H1 (cell line): ENCODE results near the gene IGLL5. TPM values are rescaled to one million over a fixed set of nuclear protein-coding genes. Genes with fewer than 3 reads are reported as not detected.

Experiments used
- CTCF ChIA-PET: fragments of 300-600 bp; sonication (Branson Sonifier 250); formaldehyde crosslinking; loops from one replicate; lab custom pipeline; 2021; ENCODE audit not compliant: partially characterized antibody; lab: Charles Lee
- POLR2A ChIA-PET: fragments of 300-600 bp; sonication (Branson Sonifier 250); formaldehyde crosslinking; loops from one replicate; lab custom pipeline; 2021; ENCODE audit warnings: inconsistent platforms; ENCODE audit not compliant: partially characterized antibody; lab: Charles Lee
- DNase-seq, 2 experiments: peaks; one replicate each; pipeline versions ENCODE4 v3.0.0 to v3.0.0-alpha.2; 2010 to 2022; ENCODE audit warnings: low spot score in 2 of 2, low read depth in 1 of 2, mixed read lengths in 1 of 2
- FAIRE-seq: peaks from 2 replicates; lab custom pipeline; 2011; peaks lifted over from hg19 to GRCh38; lab: Jason Lieb, UNC
- H2AFZ ChIP-seq: 2 replicates; pipeline ENCODE4 v1.8.1; 2012; ENCODE audit warnings: low read length, inconsistent platforms
- H2AK5ac ChIP-seq: 2 replicates; pipeline ENCODE4 v1.6.1; 2013; ENCODE audit warnings: low read depth, low read length
- H2BK120ac ChIP-seq: replicated peaks from 2 replicates; pipeline ENCODE3; 2013; ENCODE audit warnings: low read depth, low read length, inconsistent platforms
- H2BK12ac ChIP-seq: 2 replicates; pipeline ENCODE4 v1.6.1; 2013; ENCODE audit warnings: low read depth, low read length
- H2BK15ac ChIP-seq: 2 replicates; pipeline ENCODE4 v1.6.1; 2013; ENCODE audit warnings: low read length
- H2BK20ac ChIP-seq: 2 replicates; pipeline ENCODE4 v1.6.1; 2013; ENCODE audit warnings: low read length
- H2BK5ac ChIP-seq: 2 replicates; pipeline ENCODE4 v1.6.1; 2013; ENCODE audit warnings: low read depth, low read length
- H3K14ac ChIP-seq: 2 replicates; pipeline ENCODE4 v1.6.1; 2013; ENCODE audit warnings: inconsistent platforms; ENCODE audit not compliant: insufficient read length
- H3K18ac ChIP-seq: 2 replicates; pipeline ENCODE4 v1.6.1; 2013; ENCODE audit warnings: low read length; ENCODE audit errors: extremely low read depth
- H3K23ac ChIP-seq: 2 replicates; pipeline ENCODE4 v1.6.1; 2013; ENCODE audit warnings: inconsistent platforms; ENCODE audit not compliant: insufficient read length
- H3K23me2 ChIP-seq: 2 replicates; pipeline ENCODE4 v1.6.1; 2013; ENCODE audit warnings: low read depth, low read length
- H3K27ac ChIP-seq: 2 replicates; pipeline ENCODE4 v1.6.1; 2011; ENCODE audit warnings: low read depth, low read length, inconsistent platforms
- H3K27me3 ChIP-seq, 4 experiments: replicated peaks in 1 of 4; 1 replicate in 1 of 4; 2 replicates in 3 of 4; pipeline versions ENCODE4 v1.6.1 to v1.8.1; 2011 to 2013; ENCODE audit warnings: low read length in 3 of 4, mild to moderate bottlenecking in 3 of 4, inconsistent platforms in 2 of 4, mixed read lengths in 2 of 4, moderate library complexity in 1 of 4; ENCODE audit not compliant: control insufficient read depth in 3 of 4, insufficient read depth in 3 of 4; ENCODE audit errors: extremely low read depth in 1 of 4
- H3K36me3 ChIP-seq, 4 experiments: 2 replicates each; pipeline versions ENCODE4 v1.6.1 to v1.8.1; 2011 to 2013; ENCODE audit warnings: mild to moderate bottlenecking in 4 of 4, low read length in 3 of 4, moderate library complexity in 2 of 4, control low read depth in 1 of 4, inconsistent platforms in 1 of 4; ENCODE audit not compliant: insufficient read depth in 4 of 4, control insufficient read depth in 2 of 4
- H3K4ac ChIP-seq: replicated peaks from 2 replicates; pipeline ENCODE3; 2013; ENCODE audit warnings: low read length, low read depth, mixed read lengths, inconsistent platforms; ENCODE audit not compliant: insufficient read length
- H3K4me1 ChIP-seq, 4 experiments: replicated peaks in 1 of 4; 1 replicate in 1 of 4; 2 replicates in 3 of 4; pipeline versions ENCODE4 v1.6.1 to v1.8.1; 2011 to 2013; ENCODE audit warnings: low read length in 3 of 4, inconsistent platforms in 2 of 4, mixed read lengths in 1 of 4; ENCODE audit not compliant: insufficient read depth in 4 of 4, control insufficient read depth in 3 of 4
- H3K4me2 ChIP-seq, 2 experiments: 2 replicates each; pipeline versions ENCODE4 v1.6.1 to v1.8.1; 2011 to 2013; ENCODE audit warnings: low read depth in 2 of 2, low read length in 2 of 2, control low read depth in 1 of 2, inconsistent platforms in 1 of 2, mild to moderate bottlenecking in 1 of 2; ENCODE audit not compliant: insufficient read depth in 1 of 2
- H3K4me3 ChIP-seq, 4 experiments: fragments of 200-600, 300-600 bp in 1 of 4; sonication (generic), shearing (Covaris generic), sonication (Bioruptor Twin) in 1 of 4; 2 replicates each; pipeline versions ENCODE4 v1.5.1 to v1.8.1; 2011 to 2016; ENCODE audit warnings: low read length in 4 of 4, low read depth in 3 of 4, control low read depth in 2 of 4, inconsistent platforms in 2 of 4, mild to moderate bottlenecking in 2 of 4, mixed read lengths in 1 of 4, moderate library complexity in 1 of 4; ENCODE audit not compliant: insufficient read depth in 2 of 4; ENCODE audit errors: extremely low read depth in 1 of 4
- H3K56ac ChIP-seq: replicated peaks from 2 replicates; pipeline ENCODE3; 2013; ENCODE audit warnings: low read depth, mild to moderate bottlenecking, mixed read lengths, low read length, inconsistent platforms; ENCODE audit not compliant: insufficient read length
- H3K79me1 ChIP-seq: 2 replicates; pipeline ENCODE4 v1.6.1; 2013; ENCODE audit warnings: low read depth, low read length, control low read depth
- H3K79me2 ChIP-seq, 2 experiments: 2 replicates each; pipeline versions ENCODE4 v1.6.1 to v1.8.1; 2012 to 2013; ENCODE audit warnings: low read length in 2 of 2, mild to moderate bottlenecking in 2 of 2, inconsistent platforms in 1 of 2; ENCODE audit not compliant: insufficient read depth in 2 of 2, control insufficient read depth in 1 of 2
- H3K9ac ChIP-seq, 4 experiments: replicated peaks in 1 of 4; 1 replicate in 1 of 4; 2 replicates in 3 of 4; pipeline versions ENCODE4 v1.6.1 to v1.8.1; 2011 to 2013; ENCODE audit warnings: low read depth in 3 of 4, low read length in 3 of 4, control low read depth in 2 of 4, mild to moderate bottlenecking in 2 of 4, moderate library complexity in 2 of 4, inconsistent platforms in 1 of 4; ENCODE audit errors: extremely low read depth in 1 of 4
- H3K9me3 ChIP-seq, 2 experiments: 2 replicates each; pipeline versions ENCODE4 v1.6.1 to v1.8.1; 2012 to 2013; ENCODE audit warnings: mild to moderate bottlenecking in 2 of 2, moderate library complexity in 2 of 2, control low read depth in 1 of 2, inconsistent platforms in 1 of 2, low read depth in 1 of 2, low read length in 1 of 2, mixed read lengths in 1 of 2; ENCODE audit not compliant: insufficient read depth in 2 of 2
- H4K20me1 ChIP-seq, 2 experiments: replicated peaks in 1 of 2; 2 replicates each; pipeline versions ENCODE3 to v1.8.1; 2011 to 2013; ENCODE audit warnings: inconsistent platforms in 2 of 2, low read length in 2 of 2, mild to moderate bottlenecking in 1 of 2; ENCODE audit not compliant: insufficient read depth in 2 of 2, control insufficient read depth in 1 of 2
- H4K5ac ChIP-seq: 2 replicates; pipeline ENCODE4 v1.6.1; 2013; ENCODE audit warnings: low read length, low read depth, mixed read lengths, inconsistent platforms; ENCODE audit not compliant: insufficient read length
- H4K8ac ChIP-seq: 2 replicates; pipeline ENCODE4 v1.8.0; 2013; ENCODE audit warnings: mild to moderate bottlenecking, moderate library complexity, low read length, inconsistent platforms; ENCODE audit not compliant: insufficient read depth; ENCODE audit errors: extremely low read depth
- H4K91ac ChIP-seq: replicated peaks from 2 replicates; pipeline ENCODE3; 2013; ENCODE audit warnings: low read length, mixed read lengths, inconsistent platforms; ENCODE audit not compliant: insufficient read length
- CEBPB ChIP-seq: IDR thresholded peaks from 2 replicates; pipeline ENCODE4 v1.6.1; 2012; ENCODE audit warnings: low read depth, low read length
- E2F6 ChIP-seq: IDR thresholded peaks from 2 replicates; pipeline ENCODE4 v1.6.1; 2012; ENCODE audit warnings: inconsistent platforms
- GABPA ChIP-seq: IDR thresholded peaks from 2 replicates; pipeline ENCODE4 v1.6.1; 2011; ENCODE audit warnings: mild to moderate bottlenecking, low read length, moderate library complexity, borderline replicate concordance; ENCODE audit not compliant: insufficient read depth
- HDAC2 ChIP-seq, 2 experiments: fragments of 300-600 bp in 1 of 2; sonication (generic) in 1 of 2; IDR thresholded peaks; 2 replicates each; pipeline ENCODE4 v1.6.1; 2011 to 2012; ENCODE audit warnings: low read depth in 2 of 2, low read length in 2 of 2, mild to moderate bottlenecking in 2 of 2, moderate library complexity in 2 of 2, borderline replicate concordance in 1 of 2, inconsistent platforms in 1 of 2
- JUN ChIP-seq: IDR thresholded peaks from 2 replicates; pipeline ENCODE4 v1.6.1; 2011; ENCODE audit warnings: low read depth, mild to moderate bottlenecking, improper control_type of control experiment, low read length
- MAX ChIP-seq: IDR thresholded peaks from 2 replicates; pipeline ENCODE4 v1.6.1; 2012; ENCODE audit warnings: inconsistent platforms
- NANOG ChIP-seq: IDR thresholded peaks from 2 replicates; pipeline ENCODE4 v1.6.1; 2011; ENCODE audit warnings: low read length, low read depth, mild to moderate bottlenecking, inconsistent platforms; ENCODE audit not compliant: insufficient read depth, poor library complexity, severe bottlenecking
- NRF1 ChIP-seq: IDR thresholded peaks from 2 replicates; pipeline ENCODE4 v1.6.1; 2011; ENCODE audit warnings: mild to moderate bottlenecking, low read depth, low read length, improper control_type of control experiment
- POLR2A ChIP-seq, 2 experiments: IDR thresholded peaks; 1 replicate in 1 of 2; 2 replicates in 1 of 2; pipeline ENCODE4 v1.6.1; 2011; ENCODE audit warnings: low read depth in 2 of 2, low read length in 2 of 2, mild to moderate bottlenecking in 2 of 2; ENCODE audit errors: control extremely low read depth in 1 of 2
- POLR2AphosphoS5 ChIP-seq: IDR thresholded peaks from 2 replicates; pipeline ENCODE4 v1.6.1; 2011; ENCODE audit warnings: low read depth, low read length
- POU5F1 ChIP-seq: IDR thresholded peaks from 2 replicates; pipeline ENCODE4 v1.6.1; 2011; ENCODE audit warnings: low read depth, mild to moderate bottlenecking, low read length, moderate library complexity
- SIX5 ChIP-seq: IDR thresholded peaks from 2 replicates; pipeline ENCODE4 v1.6.1; 2011; ENCODE audit warnings: mild to moderate bottlenecking, low read depth, low read length
- TAF1 ChIP-seq: IDR thresholded peaks from 2 replicates; pipeline ENCODE4 v1.6.1; 2011; ENCODE audit warnings: mild to moderate bottlenecking, low read depth, low read length
- YY1 ChIP-seq: IDR thresholded peaks from 2 replicates; pipeline ENCODE4 v1.6.1; 2011; ENCODE audit warnings: low read depth, mild to moderate bottlenecking, low read length
- WGBS, 2 experiments: shearing (Covaris generic) in 1 of 2; methylation state at CpG; one replicate each; pipeline versions ENCODE4 v1.1.6 to v1.1.7; 2013 to 2015; ENCODE audit warnings: low lambda C conversion rate in 2 of 2, mixed read lengths in 2 of 2, inconsistent platforms in 1 of 2, low coverage in 1 of 2, missing lambda C conversion rate in 1 of 2; ENCODE audit not compliant: insufficient replicate concordance in 2 of 2, insufficient coverage in 1 of 2, insufficient read length in 1 of 2; ENCODE audit errors: extremely low coverage in 1 of 2, missing lambda C conversion rate in 1 of 2; 5-methylcytosine and 5-hydroxymethylcytosine counted together
- polyA plus RNA-seq, 7 experiments: library from polyadenylated mRNA; depleted of rRNA in 3 of 7; stranded (reverse) in 5 of 7; unstranded in 2 of 7; fragments of >200 nt in 5 of 7; fragments of 200-250 nt in 2 of 7; gene quantifications; 1 replicate in 5 of 7; 2 replicates in 1 of 7; 4 replicates in 1 of 7; pipeline versions ENCODE4 v1.2.1 to v1.2.3, GENCODE V29; 2011 to 2013; ENCODE audit warnings: missing spikeins in 2 of 7, mixed read lengths in 2 of 7
- total RNA-seq: library from RNA; stranded (reverse); fragmentation: NEBNext Ultra II Directional; extraction: Animal tissue kit (Norgen Biotek cat#: 25700); gene quantifications from 2 replicates; pipeline ENCODE4 v1.2.1, GENCODE V29; 2021

Gene IGLL5
- total and polyA plus RNA-seq, 2 of the 8 experiments (the other 6 are each of a cell fraction or from before 2014, with no cell fraction given): not detected

- TF ChIP-seq SIX5: no peak
- TF ChIP-seq YY1: no peak
- no peak for TF ChIP-seq POU5F1
- TF ChIP-seq GABPA: no peak
- no peak for TF ChIP-seq CEBPB
- TF ChIP-seq POLR2A (IDR thresholded peaks at IDR 0.05; ENCODE audit: control extremely low read depth in 1 of 2, low read depth in 2 of 2, low read length in 2 of 2): no peak
- no peak for TF ChIP-seq NANOG
- TF ChIP-seq JUN: no peak
- TF ChIP-seq HDAC2 (IDR thresholded peaks at IDR 0.05; ENCODE audit: borderline replicate concordance in 1 of 2, low read depth in 2 of 2, low read length in 2 of 2): no peak
- no peak for TF ChIP-seq MAX
- TF ChIP-seq TAF1: no peak
- no peak for TF ChIP-seq NRF1
- TF ChIP-seq POLR2AphosphoS5: no peak
- TF ChIP-seq E2F6: no peak
- Histone ChIP-seq H3K9me3 (peaks cover 4 to 37% of the 10 kb centered on the region in 2 experiments; a peak in 3 of 4 replicates), H2BK120ac (no peak overlapping the region), H4K8ac (no peak overlapping the region), H3K27ac (no peak overlapping the region), H3K56ac (no peak overlapping the region), H3K18ac (no peak overlapping the region), H3K14ac (no peak overlapping the region), H2BK20ac (no peak overlapping the region), H2AK5ac (no peak overlapping the region), H2AFZ (no peak overlapping the region), H2BK15ac (no peak overlapping the region), H3K79me2 (no peaks in the 10 kb centered on the region), H4K91ac (no peak overlapping the region), H3K4me2 (no peak overlapping the region), H2BK5ac (no peak overlapping the region), H3K23ac (no peak overlapping the region), H4K5ac (no peak overlapping the region), H3K36me3 (no peaks in the 10 kb centered on the region), H3K23me2 (no peaks in the 10 kb centered on the region), H3K27me3 (peaks cover 13 to 38% (median 25%) of the 10 kb centered on the region in 4 experiments), H4K20me1 (no peaks in the 10 kb centered on the region), H3K4me3 (no peak overlapping the region), H3K79me1 (no peaks in the 10 kb centered on the region), H3K4ac (no peak overlapping the region), H3K4me1 (no peaks in the 10 kb centered on the region), H3K9ac (no peak overlapping the region), H2BK12ac (no peak overlapping the region)
- DNase-seq (no peak), FAIRE-seq (no peak)
- ChIA-PET POLR2A (no interaction called here), CTCF (no interaction called here)
- WGBS, 2 experiments: 37% methylated on average over 2 of the region's 2 CpGs; no CpG with 5 or more reads in 1 of the 2 experiments
Measured at GRCh38 chr22:22863001-22863400, 24.6 kb upstream of the IGLL5 start.
